ENCODE data around the gene OR6B2. TPM values are rescaled to one million over a fixed set of nuclear protein-coding genes. Genes with fewer than 3 reads are reported as not detected.

OR6B2 gene
- total and polyA plus RNA-seq, 4 donors = not detected

- Histone ChIP-seq H3K27me3 (ENCODE audit: control insufficient read depth in 3 of 3, insufficient read depth in 3 of 3, low read length in 2 of 3) (peaks cover 0 to 10% (median 0%) of the 10 kb centered on the region in 3 donors), H3K9ac (ENCODE audit: insufficient read depth in 1 of 2, low read length in 2 of 2) (no peak overlapping the region), H3K36me3 (ENCODE audit: control insufficient read depth in 4 of 4, insufficient read depth in 4 of 4, low read length in 4 of 4) (no peaks in the 10 kb centered on the region), H3K4me1 (ENCODE audit: control insufficient read depth in 5 of 5, insufficient read depth in 5 of 5, low read length in 5 of 5) (no peaks in the 10 kb centered on the region), H3K9me3 (ENCODE audit: control insufficient read depth in 4 of 4, insufficient read depth in 3 of 4, low read length in 3 of 4) (no peaks in the 10 kb centered on the region), H3K4me3 (no peak overlapping the region), H3K27ac (ENCODE audit: low read depth in 1 of 2, low read length in 1 of 2) (no peak overlapping the region)
- 66 to 75% methylated on average over 5 of the region's 5 CpGs for WGBS, 2 donors
- ATAC-seq (ENCODE audit: insufficient read depth, low FRiP score) = no peak
- no peak for DNase-seq
- TF ChIP-seq, protein P1, sequence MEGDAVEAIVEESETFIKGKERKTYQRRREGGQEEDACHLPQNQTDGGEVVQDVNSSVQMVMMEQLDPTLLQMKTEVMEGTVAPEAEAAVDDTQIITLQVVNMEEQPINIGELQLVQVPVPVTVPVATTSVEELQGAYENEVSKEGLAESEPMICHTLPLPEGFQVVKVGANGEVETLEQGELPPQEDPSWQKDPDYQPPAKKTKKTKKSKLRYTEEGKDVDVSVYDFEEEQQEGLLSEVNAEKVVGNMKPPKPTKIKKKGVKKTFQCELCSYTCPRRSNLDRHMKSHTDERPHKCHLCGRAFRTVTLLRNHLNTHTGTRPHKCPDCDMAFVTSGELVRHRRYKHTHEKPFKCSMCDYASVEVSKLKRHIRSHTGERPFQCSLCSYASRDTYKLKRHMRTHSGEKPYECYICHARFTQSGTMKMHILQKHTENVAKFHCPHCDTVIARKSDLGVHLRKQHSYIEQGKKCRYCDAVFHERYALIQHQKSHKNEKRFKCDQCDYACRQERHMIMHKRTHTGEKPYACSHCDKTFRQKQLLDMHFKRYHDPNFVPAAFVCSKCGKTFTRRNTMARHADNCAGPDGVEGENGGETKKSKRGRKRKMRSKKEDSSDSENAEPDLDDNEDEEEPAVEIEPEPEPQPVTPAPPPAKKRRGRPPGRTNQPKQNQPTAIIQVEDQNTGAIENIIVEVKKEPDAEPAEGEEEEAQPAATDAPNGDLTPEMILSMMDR (IDR thresholded peaks at IDR 0.05; ENCODE audit: control extremely low read depth, extremely low read depth) = no peak
Measured at GRCh38 chr2:240066489-240066888, 36.3 kb upstream of the OR6B2 start.

GRCh38 chr2:240064898-240065297 lies 34.7 kb upstream of the OR6B2 start:
- ATAC-seq (ENCODE audit: insufficient read depth, low FRiP score) = no peak
- Histone ChIP-seq H3K36me3 (ENCODE audit: control insufficient read depth in 4 of 4, insufficient read depth in 4 of 4, low read length in 4 of 4) (no peaks in the 10 kb centered on the region), H3K9ac (ENCODE audit: insufficient read depth in 1 of 2, low read length in 2 of 2) (no peak overlapping the region), H3K9me3 (ENCODE audit: control insufficient read depth in 4 of 4, insufficient read depth in 3 of 4, low read length in 3 of 4) (no peaks in the 10 kb centered on the region), H3K27me3 (ENCODE audit: control insufficient read depth in 3 of 3, insufficient read depth in 3 of 3, low read length in 2 of 3) (peaks cover 0 to 10% (median 2%) of the 10 kb centered on the region in 3 donors), H3K27ac (ENCODE audit: low read depth in 1 of 2, low read length in 1 of 2) (no peak overlapping the region), H3K4me3 (no peak overlapping the region), H3K4me1 (ENCODE audit: control insufficient read depth in 5 of 5, insufficient read depth in 5 of 5, low read length in 5 of 5) (no peaks in the 10 kb centered on the region)
- DNase-seq = no peak
- TF ChIP-seq, protein P1 (IDR thresholded peaks at IDR 0.05; ENCODE audit: control extremely low read depth, extremely low read depth) = no peak
- 87 to 91% methylated on average over 4 of the region's 4 CpGs for WGBS, 2 donors

- Histone ChIP-seq H3K27me3 (ENCODE audit: control insufficient read depth in 3 of 3, insufficient read depth in 3 of 3, low read length in 2 of 3) (peaks cover 2 to 17% (median 6%) of the 10 kb centered on the region in 3 donors), H3K27ac (ENCODE audit: low read depth in 1 of 2, low read length in 1 of 2) (no peak overlapping the region), H3K9ac (ENCODE audit: insufficient read depth in 1 of 2, low read length in 2 of 2) (no peak overlapping the region), H3K36me3 (ENCODE audit: control insufficient read depth in 4 of 4, insufficient read depth in 4 of 4, low read length in 4 of 4) (no peaks in the 10 kb centered on the region), H3K4me1 (ENCODE audit: control insufficient read depth in 5 of 5, insufficient read depth in 5 of 5, low read length in 5 of 5) (no peaks in the 10 kb centered on the region), H3K4me3 (no peak overlapping the region), H3K9me3 (ENCODE audit: control insufficient read depth in 4 of 4, insufficient read depth in 3 of 4, low read length in 3 of 4) (no peaks in the 10 kb centered on the region)
- TF ChIP-seq, protein P1 (IDR thresholded peaks at IDR 0.05; ENCODE audit: control extremely low read depth, extremely low read depth) = peak; percentile 43
- peak; percentile 21 to 59 (median 59) for DNase-seq
- 43 to 52% methylated on average over 4 of the region's 4 CpGs for WGBS, 2 donors
- peak; percentile 34 for ATAC-seq (ENCODE audit: insufficient read depth, low FRiP score)
Measured at GRCh38 chr2:240060977-240061591, 30.9 kb upstream of the OR6B2 start.

GRCh38 chr2:240056678-240057077 lies 26.4 kb upstream of the OR6B2 start:
- Histone ChIP-seq H3K9me3 (ENCODE audit: control insufficient read depth in 4 of 4, insufficient read depth in 3 of 4, low read length in 3 of 4) (no peaks in the 10 kb centered on the region), H3K4me1 (ENCODE audit: control insufficient read depth in 5 of 5, insufficient read depth in 5 of 5, low read length in 5 of 5) (no peaks in the 10 kb centered on the region), H3K4me3 (no peak overlapping the region), H3K36me3 (ENCODE audit: control insufficient read depth in 4 of 4, insufficient read depth in 4 of 4, low read length in 4 of 4) (no peaks in the 10 kb centered on the region), H3K27ac (ENCODE audit: low read depth in 1 of 2, low read length in 1 of 2) (no peak overlapping the region), H3K27me3 (ENCODE audit: control insufficient read depth in 3 of 3, insufficient read depth in 3 of 3, low read length in 2 of 3) (peaks cover 6 to 34% (median 7%) of the 10 kb centered on the region in 3 donors), H3K9ac (ENCODE audit: insufficient read depth in 1 of 2, low read length in 2 of 2) (no peak overlapping the region)
- 87 to 88% methylated on average over 11 of the region's 11 CpGs for WGBS, 2 donors
- TF ChIP-seq, protein P1 (IDR thresholded peaks at IDR 0.05; ENCODE audit: control extremely low read depth, extremely low read depth) = no peak
- ATAC-seq (ENCODE audit: insufficient read depth, low FRiP score) = peak; percentile 20
- no peak for DNase-seq

Measured in lung (tissue), 12 donors.